ENCODE data around the gene C2orf66.

DNA sequence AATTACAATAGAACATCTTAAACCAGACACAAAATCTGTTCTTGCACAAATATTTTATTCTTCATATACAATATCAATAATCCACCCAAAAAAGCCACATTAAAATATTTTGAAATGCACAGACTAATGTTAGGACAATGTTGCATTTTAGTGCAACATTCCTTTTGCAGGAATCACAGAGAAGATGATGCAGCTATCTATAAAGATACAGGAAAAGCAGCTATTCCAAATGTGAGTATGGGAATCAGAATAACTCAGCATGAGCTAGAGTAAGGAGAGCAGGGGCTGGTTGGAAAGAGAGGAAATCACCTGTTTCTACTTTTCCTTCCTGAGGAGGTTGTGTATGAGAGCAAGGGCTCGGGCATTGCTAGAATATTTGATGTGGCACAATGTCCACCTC, 4.8 kb downstream of the C2orf66 start:
- TF ChIP-seq GATA2 (IDR thresholded peaks at IDR 0.05; ENCODE audit: low read depth, low read length) = no peak
- TF ChIP-seq GATA3 (IDR thresholded peaks at IDR 0.05; ENCODE audit: low read depth, low read length) = no peak
